WI38 (cell line): ENCODE measurements around the gene SLC22A9.

Experiments
- H3K4me3 ChIP-seq: 2 replicates; pipeline ENCODE4 v1.5.1; 2011; ENCODE audit warnings: low read depth, mild to moderate bottlenecking, control low read depth, low read length
- TF ChIP-seq, protein P1 (sequence below): IDR thresholded peaks from 2 replicates; pipeline ENCODE4 v1.5.1; 2012; ENCODE audit warnings: low read depth, mild to moderate bottlenecking, control low read depth, low read length

Gene SLC22A9

DNA sequence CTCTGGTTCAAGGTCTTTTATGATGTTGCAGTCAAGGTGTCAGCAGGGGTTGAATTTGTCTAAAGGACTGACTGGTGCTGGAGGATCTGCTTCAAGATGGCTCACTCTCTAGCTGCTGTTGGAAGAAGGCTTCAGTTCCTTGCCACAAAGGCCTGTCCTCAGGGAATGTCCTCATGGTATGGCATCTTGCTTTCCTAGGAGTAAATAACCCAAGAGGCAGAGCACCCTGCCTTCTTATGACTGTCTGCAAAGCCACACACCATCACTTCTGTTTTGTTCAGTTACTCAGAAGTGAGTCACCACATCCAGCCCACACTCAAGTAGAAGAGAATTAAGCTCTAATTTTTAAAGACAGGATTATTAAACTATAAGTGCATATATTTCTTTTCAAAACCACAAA lies 76.1 kb downstream of the SLC22A9 start:
- TF ChIP-seq, protein P1, sequence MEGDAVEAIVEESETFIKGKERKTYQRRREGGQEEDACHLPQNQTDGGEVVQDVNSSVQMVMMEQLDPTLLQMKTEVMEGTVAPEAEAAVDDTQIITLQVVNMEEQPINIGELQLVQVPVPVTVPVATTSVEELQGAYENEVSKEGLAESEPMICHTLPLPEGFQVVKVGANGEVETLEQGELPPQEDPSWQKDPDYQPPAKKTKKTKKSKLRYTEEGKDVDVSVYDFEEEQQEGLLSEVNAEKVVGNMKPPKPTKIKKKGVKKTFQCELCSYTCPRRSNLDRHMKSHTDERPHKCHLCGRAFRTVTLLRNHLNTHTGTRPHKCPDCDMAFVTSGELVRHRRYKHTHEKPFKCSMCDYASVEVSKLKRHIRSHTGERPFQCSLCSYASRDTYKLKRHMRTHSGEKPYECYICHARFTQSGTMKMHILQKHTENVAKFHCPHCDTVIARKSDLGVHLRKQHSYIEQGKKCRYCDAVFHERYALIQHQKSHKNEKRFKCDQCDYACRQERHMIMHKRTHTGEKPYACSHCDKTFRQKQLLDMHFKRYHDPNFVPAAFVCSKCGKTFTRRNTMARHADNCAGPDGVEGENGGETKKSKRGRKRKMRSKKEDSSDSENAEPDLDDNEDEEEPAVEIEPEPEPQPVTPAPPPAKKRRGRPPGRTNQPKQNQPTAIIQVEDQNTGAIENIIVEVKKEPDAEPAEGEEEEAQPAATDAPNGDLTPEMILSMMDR, result no peak
- no peak overlapping the region for H3K4me3 ChIP-seq

DNA sequence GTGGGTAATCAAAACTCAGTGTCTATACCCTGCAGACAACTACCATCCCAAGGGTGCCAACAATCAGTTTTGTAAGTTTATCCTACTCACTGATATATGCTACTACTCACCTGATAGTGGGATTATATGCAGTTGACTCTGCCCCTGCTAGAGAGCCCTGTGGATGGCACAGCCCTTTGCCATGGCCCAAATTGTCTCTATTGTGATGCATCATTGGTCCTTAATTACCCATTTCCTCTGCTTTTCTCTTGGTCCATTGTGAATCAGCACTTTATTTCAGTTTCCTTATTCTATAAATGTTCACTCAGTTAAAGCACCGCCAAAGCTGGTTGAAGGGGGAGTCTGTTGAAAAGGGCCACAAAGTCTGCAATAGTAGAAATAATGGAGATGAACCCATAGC lies 79.1 kb downstream of the SLC22A9 start:
- TF ChIP-seq, protein P1, result no peak

DNA sequence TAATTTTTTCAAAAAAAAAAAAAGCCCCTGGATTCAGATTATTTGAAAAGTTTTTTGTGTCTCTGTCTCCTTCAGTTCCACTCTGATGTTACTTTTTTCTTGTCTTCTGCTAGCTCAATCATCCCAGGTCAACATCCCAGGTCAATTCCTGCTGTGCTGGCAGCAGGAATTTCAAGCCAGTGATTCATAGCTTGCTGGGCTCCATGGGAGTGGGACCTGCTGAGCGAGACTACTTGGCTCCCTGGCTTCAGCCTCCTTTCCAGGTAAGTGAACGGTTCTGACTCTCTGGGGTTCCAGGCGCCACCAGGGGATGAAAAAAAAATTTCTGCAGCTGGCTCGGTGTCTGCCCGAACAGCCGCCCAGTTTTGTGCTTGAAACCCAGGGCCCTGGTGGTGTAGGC lies 90.0 kb downstream of the SLC22A9 start:
- no peak overlapping the region for H3K4me3 ChIP-seq
- TF ChIP-seq, protein P1, result no peak

More for the DNA sequence above, 79.1 kb downstream of the SLC22A9 start:
- no peak overlapping the region for H3K4me3 ChIP-seq
